Astrocyte (in vitro differentiated cells and primary cell): ENCODE results near the gene HTRA2. TPM values are rescaled to one million over a fixed set of nuclear protein-coding genes. Genes with fewer than 3 reads are reported as not detected.
A peak's percentile ranks its signal among the peaks of the same experiment; 100 is the strongest.

Experiments
- DNase-seq: peaks from one replicate; pipeline ENCODE4 v3.0.0-alpha.2; 2010; ENCODE audit warnings: low read depth
- FAIRE-seq: peaks from 2 replicates; lab custom pipeline; 2011; peaks lifted over from hg19 to GRCh38; lab: Jason Lieb, UNC
- H2AFZ ChIP-seq: 2 replicates; pipeline ENCODE4 v1.6.0; 2012; ENCODE audit warnings: low read depth, low read length, inconsistent platforms
- H3K27ac ChIP-seq: 2 replicates; pipeline ENCODE4 v1.5.1; 2011; ENCODE audit warnings: low read depth, low read length, inconsistent platforms
- H3K27me3 ChIP-seq: 2 replicates; pipeline ENCODE4 v1.6.0; 2011; ENCODE audit warnings: low read length, inconsistent platforms; ENCODE audit not compliant: insufficient read depth
- H3K36me3 ChIP-seq: 2 replicates; pipeline ENCODE4 v1.5.1; 2011; ENCODE audit warnings: low read length, inconsistent platforms; ENCODE audit not compliant: insufficient read depth
- H3K4me1 ChIP-seq: 2 replicates; pipeline ENCODE4 v1.5.1; 2011; ENCODE audit warnings: low read length, inconsistent platforms; ENCODE audit not compliant: insufficient read depth
- H3K4me2 ChIP-seq: 2 replicates; pipeline ENCODE4 v1.6.0; 2012; ENCODE audit warnings: low read length, inconsistent platforms
- H3K4me3 ChIP-seq: 2 replicates; pipeline ENCODE4 v1.5.1; 2011; ENCODE audit warnings: low read depth, mild to moderate bottlenecking, low read length, inconsistent platforms; ENCODE audit not compliant: insufficient read depth
- H3K79me2 ChIP-seq: 2 replicates; pipeline ENCODE4 v1.6.0; 2012; ENCODE audit warnings: mild to moderate bottlenecking, low read length, inconsistent platforms; ENCODE audit not compliant: insufficient read depth
- H3K9ac ChIP-seq: 2 replicates; pipeline ENCODE4 v1.6.0; 2012; ENCODE audit warnings: mild to moderate bottlenecking, low read length, inconsistent platforms
- H3K9me3 ChIP-seq: 2 replicates; pipeline ENCODE4 v1.5.1; 2012; ENCODE audit warnings: low read depth, mild to moderate bottlenecking, low read length, inconsistent platforms; ENCODE audit not compliant: insufficient read depth
- H4K20me1 ChIP-seq: 2 replicates; pipeline ENCODE4 v1.6.0; 2012; ENCODE audit warnings: low read length, inconsistent platforms; ENCODE audit not compliant: insufficient read depth
- H3K27ac Mint-ChIP-seq: one replicate; pipeline ENCODE4 v1.8.0; 2021; ENCODE audit warnings: mild to moderate bottlenecking, mixed read lengths; ENCODE audit not compliant: unreplicated experiment
- H3K27me3 Mint-ChIP-seq: one replicate; pipeline ENCODE4 v1.8.0; 2021; ENCODE audit warnings: low read depth, mixed read lengths; ENCODE audit not compliant: unreplicated experiment
- H3K36me3 Mint-ChIP-seq: one replicate; pipeline ENCODE4 v1.8.0; 2021; ENCODE audit warnings: low read depth, mixed read lengths; ENCODE audit not compliant: unreplicated experiment
- H3K4me1 Mint-ChIP-seq: one replicate; pipeline ENCODE4 v1.8.0; 2021; ENCODE audit warnings: low read depth, mixed read lengths; ENCODE audit not compliant: unreplicated experiment
- H3K4me3 Mint-ChIP-seq: one replicate; pipeline ENCODE4 v1.8.0; 2021; ENCODE audit warnings: mild to moderate bottlenecking, moderate library complexity, mixed read lengths; ENCODE audit not compliant: unreplicated experiment
- H3K9me3 Mint-ChIP-seq: one replicate; pipeline ENCODE4 v1.8.0; 2021; ENCODE audit warnings: mild to moderate bottlenecking, mixed read lengths; ENCODE audit not compliant: unreplicated experiment
- CTCF ChIP-seq: IDR thresholded peaks from 2 replicates; pipeline ENCODE4 v1.5.1; 2011; ENCODE audit warnings: low read depth, mild to moderate bottlenecking, inconsistent platforms, low read length, moderate library complexity; ENCODE audit not compliant: insufficient read depth
- EZH2 ChIP-seq: IDR thresholded peaks from 2 replicates; pipeline ENCODE4 v1.6.1; 2012; ENCODE audit warnings: mild to moderate bottlenecking, low read length, inconsistent platforms; ENCODE audit not compliant: insufficient read depth
- total RNA-seq: library from RNA; stranded (reverse); gene quantifications from 2 replicates; pipeline ENCODE4 v1.2.1, GENCODE V29; 2021

Gene HTRA2
- total RNA-seq, 1 donor from 2014 or later = 24.4 TPM

GRCh38 chr2:74513605-74514367, 15.9 kb upstream of the HTRA2 start:
- Mint-ChIP-seq H3K36me3 (no peaks in the 10 kb centered on the region), H3K4me1 (no peaks in the 10 kb centered on the region), H3K27me3 (peaks cover 71% of the 10 kb centered on the region), H3K27ac (no peak overlapping the region), H3K4me3 (no peak overlapping the region), H3K9me3 (peaks cover 8% of the 10 kb centered on the region)
- H3K9ac ChIP-seq = no peak overlapping the region
- FAIRE-seq (no peak), DNase-seq (no peak)
- no peaks in the 10 kb centered on the region for H3K79me2 ChIP-seq
- no peak overlapping the region for H3K27ac ChIP-seq
- H4K20me1 ChIP-seq = peaks cover 6% of the 10 kb centered on the region
- no peaks in the 10 kb centered on the region for H3K9me3 ChIP-seq
- H2AFZ ChIP-seq = no peak overlapping the region
- H3K4me2 ChIP-seq = no peak overlapping the region
- TF ChIP-seq CTCF (no peak), EZH2 (peak; percentile 78)
- H3K4me1 ChIP-seq = peaks cover 11% of the 10 kb centered on the region
- peaks cover 81% of the 10 kb centered on the region for H3K27me3 ChIP-seq
- no peak overlapping the region for H3K4me3 ChIP-seq
- no peaks in the 10 kb centered on the region for H3K36me3 ChIP-seq

GRCh38 chr2:74514368-74515270, 15.1 kb upstream of the HTRA2 start, which contains the start of gene TLX2:
Gene TLX2, plus strand, starts transcription at chr2:74514450. Its CDS starts 357 bp downstream, at chr2:74514807.
- no peak within 1 kb of the TSS for H3K9ac ChIP-seq
- no peak for DNase-seq
- Mint-ChIP-seq H3K9me3 (peaks cover 8% of the 10 kb centered on the region), H3K4me1 (no peaks in the 10 kb centered on the region), H3K27me3 (peaks cover 78% of the 10 kb centered on the region), H3K27ac (no peak within 1 kb of the TSS), H3K4me3 (no peak within 1 kb of the TSS), H3K36me3 (no peaks in the 10 kb centered on the region)
- no peak for FAIRE-seq
- no peak for TF ChIP-seq CTCF
- peak; percentile 82 for TF ChIP-seq EZH2
- H3K4me2 ChIP-seq = no peak within 1 kb of the TSS
- peaks cover 6% of the 10 kb centered on the region for H4K20me1 ChIP-seq
- H3K79me2 ChIP-seq = no peaks in the 10 kb centered on the region
- H3K4me1 ChIP-seq = peaks cover 11% of the 10 kb centered on the region
- no peaks in the 10 kb centered on the region for H3K36me3 ChIP-seq
- H3K27ac ChIP-seq = no peak within 1 kb of the TSS
- no peak within 1 kb of the TSS for H3K4me3 ChIP-seq
- peaks cover 88% of the 10 kb centered on the region for H3K27me3 ChIP-seq
- H2AFZ ChIP-seq = no peak within 1 kb of the TSS
- H3K9me3 ChIP-seq = no peaks in the 10 kb centered on the region
